Measurements from ENCODE around the gene TCTN1.

The TCTN1 gene

GRCh38 chr12:110619534-110619953 is 5.6 kb downstream of the TCTN1 start:
- no peak for TF ChIP-seq CTCF (IDR thresholded peaks at IDR 0.05; ENCODE audit: control insufficient read depth, extremely low read depth, insufficient read depth)
- no peak overlapping the region for H3K4me3 ChIP-seq (ENCODE audit: low read depth, low read length)
- DNase-seq (ENCODE audit: low read depth): no peak

DNA sequence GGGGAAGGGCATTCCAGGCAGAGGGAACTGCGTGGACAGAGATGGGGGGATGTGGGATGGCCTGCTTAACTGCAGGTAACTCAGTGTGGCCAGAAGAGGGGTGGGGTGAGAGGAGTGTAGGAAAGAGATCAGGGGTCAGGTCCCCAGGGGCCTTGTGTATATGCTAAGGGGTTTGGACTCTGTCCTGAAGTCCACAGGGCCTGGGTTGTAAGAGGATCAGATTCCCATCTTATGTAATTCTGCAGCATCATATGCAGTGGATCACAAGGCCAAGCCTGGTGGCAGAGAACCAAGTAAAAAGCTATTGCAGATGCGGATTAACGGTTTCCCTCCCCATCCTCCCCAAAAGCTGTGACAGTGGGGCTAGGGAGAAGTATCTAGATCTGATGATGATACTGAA is 8.7 kb downstream of the TCTN1 start:
- no peak for DNase-seq (ENCODE audit: low read depth)
- no peak for TF ChIP-seq CTCF (IDR thresholded peaks at IDR 0.05; ENCODE audit: control insufficient read depth, extremely low read depth, insufficient read depth)
- no peak overlapping the region for H3K4me3 ChIP-seq (ENCODE audit: low read depth, low read length)

- TF ChIP-seq CTCF (IDR thresholded peaks at IDR 0.05; ENCODE audit: control insufficient read depth, extremely low read depth, insufficient read depth): no peak
- H3K4me3 ChIP-seq (ENCODE audit: low read depth, low read length): no peak overlapping the region
- DNase-seq (ENCODE audit: low read depth): no peak
Observed at GRCh38 chr12:110627500-110628195, 13.7 kb downstream of the TCTN1 start.

DNA sequence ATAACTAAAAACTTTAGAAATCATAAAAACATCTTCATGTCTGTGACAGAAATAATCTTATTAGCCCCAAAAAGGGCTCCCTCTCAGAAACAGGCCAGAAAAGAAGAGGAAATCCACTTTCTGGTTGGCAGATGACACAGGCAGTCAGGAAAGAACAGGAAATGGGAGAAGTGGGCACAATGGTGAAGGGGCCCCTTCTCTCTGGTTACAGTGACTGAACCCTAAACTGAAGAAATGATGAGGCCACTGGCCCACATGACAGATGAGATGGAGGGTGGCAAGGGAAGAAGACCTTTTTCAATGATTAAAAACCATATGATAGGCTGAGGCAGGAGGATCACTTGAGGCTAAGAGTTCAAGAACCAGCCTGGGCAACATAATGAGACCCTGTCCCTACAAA is 21.1 kb downstream of the TCTN1 start:
- DNase-seq (ENCODE audit: low read depth): no peak
- no peak for TF ChIP-seq CTCF (IDR thresholded peaks at IDR 0.05; ENCODE audit: control insufficient read depth, extremely low read depth, insufficient read depth)
- H3K4me3 ChIP-seq (ENCODE audit: low read depth, low read length): no peak overlapping the region

- H3K4me3 ChIP-seq (ENCODE audit: low read depth, low read length): no peak overlapping the region
- no peak for TF ChIP-seq CTCF (IDR thresholded peaks at IDR 0.05; ENCODE audit: control insufficient read depth, extremely low read depth, insufficient read depth)
- no peak for DNase-seq (ENCODE audit: low read depth)
Observed at GRCh38 chr12:110636516-110636915, 22.6 kb downstream of the TCTN1 start.

- no peak for DNase-seq (ENCODE audit: low read depth)
- no peak overlapping the region for H3K4me3 ChIP-seq (ENCODE audit: low read depth, low read length)
- no peak for TF ChIP-seq CTCF (IDR thresholded peaks at IDR 0.05; ENCODE audit: control insufficient read depth, extremely low read depth, insufficient read depth)
Observed at GRCh38 chr12:110637869-110638441, 24.0 kb downstream of the TCTN1 start.

GRCh38 chr12:110638796-110639195 is 24.9 kb downstream of the TCTN1 start:
- TF ChIP-seq CTCF (IDR thresholded peaks at IDR 0.05; ENCODE audit: control insufficient read depth, extremely low read depth, insufficient read depth): no peak
- no peak overlapping the region for H3K4me3 ChIP-seq (ENCODE audit: low read depth, low read length)
- no peak for DNase-seq (ENCODE audit: low read depth)
